GM03348 (cell line): Measurements from ENCODE around the gene GLE1.

Source experiments
- DNase-seq: peaks from one replicate; pipeline ENCODE4 v3.0.0; 2012; ENCODE audit warnings: low spot score

Gene GLE1

GRCh38 chr9:128504485-128505413 is at the start of gene GLE1:
Gene GLE1 (plus strand): TSS chr9:128504719. CDS start chr9:128504806, 87 bp downstream.
- peak; percentile 100 for DNase-seq

- no peak for DNase-seq
Measured at GRCh38 chr9:128454991-128455390, 49.5 kb upstream of the GLE1 start.

GRCh38 chr9:128455849-128456612 is 48.5 kb upstream of the GLE1 start, which contains the start of gene ODF2:
Gene ODF2 (plus strand): TSS chr9:128456006. CDS start chr9:128456092, 86 bp downstream.
- DNase-seq = peak; percentile 99

- DNase-seq = peak; percentile 97
Measured at GRCh38 chr9:128456613-128457061, 47.9 kb upstream of the GLE1 start.

GRCh38 chr9:128457207-128457606 is 47.3 kb upstream of the GLE1 start:
- no peak for DNase-seq

- no peak for DNase-seq
Measured at GRCh38 chr9:128459011-128459410, 45.5 kb upstream of the GLE1 start.

GRCh38 chr9:128469070-128469469 is 35.4 kb upstream of the GLE1 start:
- no peak for DNase-seq

- peak; percentile 73 for DNase-seq
Measured at GRCh38 chr9:128470560-128470959, 34.0 kb upstream of the GLE1 start.

GRCh38 chr9:128473104-128473503 is 31.4 kb upstream of the GLE1 start:
- DNase-seq = no peak

- no peak for DNase-seq
Measured at GRCh38 chr9:128475867-128476266, 28.7 kb upstream of the GLE1 start.

- no peak for DNase-seq
Measured at GRCh38 chr9:128479262-128479661, 25.3 kb upstream of the GLE1 start.

- no peak for DNase-seq
Measured at GRCh38 chr9:128481561-128481960, 23.0 kb upstream of the GLE1 start.

GRCh38 chr9:128482186-128482585 is 22.3 kb upstream of the GLE1 start:
- no peak for DNase-seq

- no peak for DNase-seq
Measured at GRCh38 chr9:128484686-128485413, 19.7 kb upstream of the GLE1 start.

- DNase-seq = no peak
Measured at GRCh38 chr9:128485414-128485855, 19.1 kb upstream of the GLE1 start.

- no peak for DNase-seq
Measured at GRCh38 chr9:128486201-128486600, 18.3 kb upstream of the GLE1 start.

GRCh38 chr9:128493424-128493823 is 11.1 kb upstream of the GLE1 start:
- DNase-seq = no peak

- DNase-seq = no peak
Measured at GRCh38 chr9:128494108-128494745, 10.3 kb upstream of the GLE1 start.

- no peak for DNase-seq
Measured at GRCh38 chr9:128494746-128495129, 9.8 kb upstream of the GLE1 start.

- no peak for DNase-seq
Measured at GRCh38 chr9:128495296-128495695, 9.2 kb upstream of the GLE1 start.

- DNase-seq = no peak
Measured at GRCh38 chr9:128495804-128496417, 8.6 kb upstream of the GLE1 start.
